K562 (cell line): ENCODE measurements around the gene CYP2W1. TPM values are rescaled to one million over a fixed set of nuclear protein-coding genes. Genes with fewer than 3 reads are reported as not detected.

Experiments used
- ATAC-seq: fragments of 200-7000 bp; cut with Tn5 transposase; 3 replicates; pipeline ENCODE4 v1.9.1; 2020; ENCODE audit warnings: moderate library complexity
- BruUV-seq: library from RNA; stranded (reverse); fragments of 400-500 nt; replicated peaks from 2 replicates; lab custom pipeline; 2021; lab: Mats Ljungman, UMichigan
- CTCF ChIA-PET: fragments of 300-600 bp; formaldehyde crosslinking; extraction: SDS; loops from one replicate; lab custom pipeline; 2021; ENCODE audit warnings: low intra/inter-chr PET ratio; lab: Yijun Ruan, JAX
- POLR2A ChIA-PET: fragments of 300-600, 350-650 bp; sonication (Branson Sonifier 250); formaldehyde crosslinking; extraction: SDS; loops from one replicate; lab custom pipeline; 2021; ENCODE audit warnings: antibody characterized with exemption, inconsistent platforms; lab: Yijun Ruan, JAX
- DNase-seq, 4 experiments: peaks; one replicate each; pipeline versions ENCODE4 v3.0.0 to v3.0.0-alpha.2; 2011 to 2018; ENCODE audit warnings: low spot score in 3 of 4, mixed read lengths in 3 of 4; ENCODE audit errors: extremely low read depth in 1 of 4
- FAIRE-seq: peaks from 2 replicates; lab custom pipeline; 2011; peaks lifted over from hg19 to GRCh38; lab: Jason Lieb, UNC
- H2AFZ ChIP-seq: 2 replicates; pipeline ENCODE4 v1.6.0; 2011; ENCODE audit warnings: low read depth, low read length, control low read depth, inconsistent platforms
- H3K27ac ChIP-seq: fragments of 200-600 bp; 3 replicates; pipeline ENCODE4 v1.8.0; 2011; ENCODE audit warnings: low read depth, mild to moderate bottlenecking, control low read depth, inconsistent platforms, low read length, moderate library complexity, mixed read lengths; ENCODE audit errors: extremely low read depth
- H3K27me3 ChIP-seq, 2 experiments: fragments of 300-600 bp in 1 of 2; 2 replicates in 1 of 2; 3 replicates in 1 of 2; pipeline versions ENCODE4 v1.6.0 to v1.8.0; 2011; ENCODE audit warnings: inconsistent platforms in 2 of 2, low read length in 2 of 2, mild to moderate bottlenecking in 1 of 2, mixed read lengths in 1 of 2, moderate library complexity in 1 of 2; ENCODE audit not compliant: control insufficient read depth in 2 of 2, insufficient read depth in 2 of 2
- H3K36me3 ChIP-seq: fragments of 300-600 bp; 3 replicates; pipeline ENCODE4 v1.8.0; 2011; ENCODE audit warnings: mild to moderate bottlenecking, low read length, inconsistent platforms; ENCODE audit not compliant: control insufficient read depth, insufficient read depth
- H3K4me1 ChIP-seq, 2 experiments: fragments of 200-600 bp in 1 of 2; replicated peaks in 1 of 2; 2 replicates in 1 of 2; 3 replicates in 1 of 2; pipeline versions ENCODE4 v1.5.1 to v1.8.0; 2011; ENCODE audit warnings: inconsistent platforms in 2 of 2, low read length in 2 of 2, mild to moderate bottlenecking in 1 of 2, mixed read lengths in 1 of 2, moderate library complexity in 1 of 2; ENCODE audit not compliant: control insufficient read depth in 2 of 2, insufficient read depth in 2 of 2
- H3K4me2 ChIP-seq: 2 replicates; pipeline ENCODE4 v1.6.1; 2011; ENCODE audit warnings: low read length, control low read depth, inconsistent platforms, mixed read lengths; ENCODE audit not compliant: insufficient read depth
- H3K4me3 ChIP-seq: fragments of 200-600 bp; sonication (generic), shearing (Covaris generic); 2 replicates; pipeline ENCODE4 v1.5.1; 2016; ENCODE audit warnings: control low read depth, inconsistent platforms
- H3K79me2 ChIP-seq: fragments of 200-600 bp; 3 replicates; pipeline ENCODE4 v1.8.0; 2011; ENCODE audit warnings: low read length, inconsistent platforms; ENCODE audit not compliant: control insufficient read depth, insufficient read depth
- H3K9ac ChIP-seq, 2 experiments: 2 replicates each; pipeline versions ENCODE4 v1.6.0 to v1.6.1; 2011; ENCODE audit warnings: low read depth in 2 of 2, low read length in 2 of 2, control low read depth in 1 of 2, inconsistent platforms in 1 of 2, mild to moderate bottlenecking in 1 of 2, mixed read lengths in 1 of 2; ENCODE audit not compliant: insufficient read depth in 1 of 2
- H3K9me1 ChIP-seq: one replicate; pipeline ENCODE4 v1.6.0; 2011; ENCODE audit warnings: inconsistent platforms, mild to moderate bottlenecking, low read length, moderate library complexity; ENCODE audit not compliant: control insufficient read depth, insufficient read depth
- H3K9me3 ChIP-seq: replicated peaks from 2 replicates; pipeline ENCODE4 v1.5.1; 2011; ENCODE audit warnings: low read depth, low read length, inconsistent platforms; ENCODE audit not compliant: control insufficient read depth, insufficient read depth
- H4K20me1 ChIP-seq: replicated peaks from 2 replicates; pipeline ENCODE4 v1.6.1; 2011; ENCODE audit warnings: low read length, inconsistent platforms, mixed read lengths; ENCODE audit not compliant: control insufficient read depth, insufficient read depth
- GATA2 ChIP-seq: sonication (generic); formaldehyde crosslinking; IDR thresholded peaks from 2 replicates; pipeline ENCODE4 v1.4.0; 2020; ENCODE audit warnings: mild to moderate bottlenecking, missing genetic modification reagents
- POLR2G ChIP-seq: fragments of 200-400 bp; formaldehyde crosslinking; IDR thresholded peaks from 2 replicates; pipeline ENCODE4 v1.6.1; 2017; ENCODE audit warnings: low read depth, mild to moderate bottlenecking, antibody characterized with exemption, low read length, moderate library complexity
- RAD51 ChIP-seq: fragments of 450-650 bp; IDR thresholded peaks from 2 replicates; pipeline ENCODE4 v1.7.1; 2016; ENCODE audit warnings: low read depth, mild to moderate bottlenecking, borderline replicate concordance
- USF1 ChIP-seq: sonication (generic); formaldehyde crosslinking; IDR thresholded peaks from 2 replicates; pipeline ENCODE4 v1.9.0; 2022; ENCODE audit warnings: mild to moderate bottlenecking, missing genetic modification reagents
- ZFP1 ChIP-seq: fragments of 450-650 bp; formaldehyde crosslinking; IDR thresholded peaks from 2 replicates; pipeline ENCODE4 v1.4.0; 2020; ENCODE audit warnings: mild to moderate bottlenecking, mixed read lengths
- WGBS: fragments of 100-300 bp; shearing (Covaris generic); methylation state at CpG from one replicate; pipeline ENCODE4 v1.1.6; 2016; ENCODE audit warnings: low coverage, mixed read lengths; ENCODE audit not compliant: insufficient coverage; ENCODE audit errors: missing lambda C conversion rate; 5-methylcytosine and 5-hydroxymethylcytosine counted together
- in situ Hi-C: fragments of 300-500 bp; cut with MboI; formaldehyde crosslinking; loops from 4 replicates; pipeline ENCODE4 v1.15.0; 2018; ENCODE audit warnings: inconsistent platforms, mixed read lengths
- intact Hi-C: fragments of 100-400 bp; cut with micrococcal nuclease; formaldehyde crosslinking; loops from 2 replicates; pipeline ENCODE4 v1.14.2; 2022
- polyA plus RNA-seq, 8 experiments: library from polyadenylated mRNA; depleted of rRNA in 4 of 8; stranded (reverse) in 5 of 8; unstranded in 3 of 8; fragments of >200 nt; fragmentation: Nextera tagmentation in 2 of 8; fragmentation: Illumina TruSeq in 1 of 8; extraction: Ambion mirVana in 2 of 8; extraction: Trizol in 1 of 8; gene quantifications; 2 replicates each; pipeline versions ENCODE4 v1.2.1 to v1.2.3, GENCODE V29; 2011 to 2014; ENCODE audit warnings: inconsistent platforms in 1 of 8, missing spikeins in 1 of 8
- total RNA-seq, 7 experiments: library from RNA; depleted of rRNA in 6 of 7; stranded (reverse); fragments of >200 nt in 6 of 7; fragmentation: Illumina TruSeq in 2 of 7; extraction: Trizol in 2 of 7; gene quantifications; 2 replicates each; pipeline versions ENCODE4 v1.2.1 to v1.2.3, GENCODE V29; 2011 to 2021; ENCODE audit warnings: low replicate concordance in 1 of 7

The CYP2W1 gene
- total and polyA plus RNA-seq, 9 of the 15 experiments (the other 6 are each of a cell fraction or from before 2014, with no cell fraction given), result not detected

- Histone ChIP-seq H3K9ac (peak overlapping the region in 1 of 2 experiments; percentile 76; a peak in 2 of 4 replicates), H3K27ac (no peak overlapping the region), H2AFZ (no peak overlapping the region), H3K9me3 (no peaks in the 10 kb centered on the region), H3K9me1 (no peaks in the 10 kb centered on the region), H3K4me3 (no peak overlapping the region), H4K20me1 (peaks cover 7% of the 10 kb centered on the region), H3K79me2 (peaks cover 24% of the 10 kb centered on the region), H3K27me3 (no peaks in the 10 kb centered on the region), H3K4me1 (peaks cover 0 to 79% of the 10 kb centered on the region in 2 experiments; a peak in 2 of 5 replicates), H3K36me3 (peaks cover 10% of the 10 kb centered on the region; the same call in 1 of the 3 replicates), H3K4me2 (no peak overlapping the region)
- ATAC-seq (no peak), DNase-seq (no peak), FAIRE-seq (no peak)
- ChIA-PET CTCF (no interaction called here), POLR2A (interaction anchor here (0.5 to 0.8 kb wide), 2 partner anchors 11 to 20 kb away, joined by 3 to 4 read pairs; no protein-coding TSS in a partner anchor)
- intact Hi-C loops (no loop called here), in situ Hi-C loops (no loop called here)
- TF ChIP-seq POLR2G, result peak; percentile 57
- no peak for TF ChIP-seq ZFP1 (CRISPR knock-in tag)
- 86% methylated on average over 19 of the region's 20 CpGs for WGBS
- no TSS peak for BruUV-seq
Measured at GRCh38 chr7:1014681-1015080, 31.7 kb downstream of the CYP2W1 start.

DNA sequence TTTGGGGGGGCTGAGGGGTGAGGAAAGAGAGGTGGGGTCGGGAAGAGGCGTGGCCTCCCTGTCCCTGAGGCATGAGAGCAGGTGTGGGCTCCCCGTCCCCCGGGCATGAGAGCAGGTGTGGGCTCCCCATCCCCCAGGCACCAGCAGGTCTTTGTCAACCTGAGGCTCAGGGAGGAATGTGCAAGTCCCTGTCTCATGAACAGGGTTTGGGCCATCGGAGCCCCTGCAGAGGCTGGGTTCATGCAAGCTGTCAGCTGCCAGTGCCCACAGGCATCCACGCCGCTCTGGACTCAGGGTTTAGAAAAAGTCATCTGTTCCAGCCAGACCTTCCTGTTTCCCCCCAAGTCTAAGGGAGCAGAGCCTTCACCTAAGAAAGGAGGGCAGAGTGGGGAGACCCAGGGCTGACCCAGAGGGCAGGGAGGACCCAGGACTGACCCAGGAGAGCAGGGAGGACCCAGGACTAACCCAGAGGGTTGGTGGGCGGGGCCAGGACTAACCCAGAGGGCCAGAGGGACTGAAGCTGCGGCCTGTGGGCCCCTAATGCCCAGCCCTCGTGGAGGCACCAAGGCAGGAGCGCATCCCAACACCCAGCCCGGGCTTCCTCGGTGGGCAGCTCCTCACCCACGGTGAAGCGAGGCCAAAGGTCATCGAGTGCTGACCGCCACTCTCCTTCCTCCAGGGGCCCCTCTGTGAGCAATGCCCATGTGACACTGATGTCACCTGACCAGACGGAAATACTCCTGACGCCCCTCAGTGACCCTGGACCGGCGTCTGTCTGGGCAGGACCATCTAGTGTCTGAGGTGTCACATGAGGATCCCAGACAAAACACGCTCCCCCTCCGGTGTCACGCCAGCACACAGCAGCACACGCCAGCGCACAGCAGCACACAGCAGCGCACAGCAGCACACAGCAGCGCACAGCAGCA lies 32.5 kb downstream of the CYP2W1 start:
- DNase-seq (no peak), FAIRE-seq (no peak), ATAC-seq (no peak)
- no peak overlapping the region for H3K4me2 ChIP-seq
- intact Hi-C loops, result no loop called here
- H3K27me3 ChIP-seq, result no peaks in the 10 kb centered on the region
- no peak overlapping the region for H3K4me3 ChIP-seq
- TF ChIP-seq GATA2 (no peak), USF1 (CRISPR knock-in tag) (peak; percentile 77), RAD51 (peak; percentile 60; the same call in 1 of the 2 replicates)
- H3K36me3 ChIP-seq, result peaks cover 13% of the 10 kb centered on the region; the same call in 1 of the 3 replicates
- peaks cover 7% of the 10 kb centered on the region for H4K20me1 ChIP-seq
- no TSS peak for BruUV-seq
- no peaks in the 10 kb centered on the region for H3K9me1 ChIP-seq
- no peak overlapping the region for H2AFZ ChIP-seq
- H3K9ac ChIP-seq, result peak overlapping the region in 1 of 2 experiments; percentile 76; a peak in 2 of 4 replicates
- in situ Hi-C loops, result no loop called here
- CTCF ChIA-PET, result no interaction called here
- H3K79me2 ChIP-seq, result peaks cover 27% of the 10 kb centered on the region
- no peaks in the 10 kb centered on the region; the same call in 1 of the 2 replicates for H3K9me3 ChIP-seq
- POLR2A ChIA-PET, result no interaction called here
- 89% methylated on average over 22 of the region's 28 CpGs for WGBS
- peaks cover 0 to 78% of the 10 kb centered on the region in 2 experiments; a peak in 2 of 5 replicates for H3K4me1 ChIP-seq
- H3K27ac ChIP-seq, result no peak overlapping the region
